BE2C (cell line): ENCODE data around the gene CFAP221.

Experiments used
- DNase-seq: peaks from one replicate; pipeline ENCODE4 v3.0.0-alpha.2; 2020
- H3K27me3 ChIP-seq: fragments of 250-450 bp; sonication (Bioruptor Pico); 2 replicates; pipeline ENCODE4 v1.5.1; 2020; ENCODE audit warnings: mild to moderate bottlenecking
- H3K36me3 ChIP-seq: fragments of 250-450 bp; sonication (Bioruptor Pico); 2 replicates; pipeline ENCODE4 v1.5.1; 2020; ENCODE audit warnings: mild to moderate bottlenecking
- H3K4me1 ChIP-seq: fragments of 250-450 bp; sonication (Bioruptor Pico); 2 replicates; pipeline ENCODE4 v1.5.1; 2020
- H3K4me3 ChIP-seq: 2 replicates; pipeline ENCODE4 v1.5.1; 2011; ENCODE audit warnings: low read depth, low read length
- H3K9me3 ChIP-seq: fragments of 250-450 bp; sonication (Bioruptor Pico); 2 replicates; pipeline ENCODE4 v1.5.1; 2020
- TF ChIP-seq, protein P1 (sequence below): IDR thresholded peaks from 2 replicates; pipeline ENCODE4 v1.5.1; 2012; ENCODE audit warnings: mild to moderate bottlenecking, low read depth, low read length

CFAP221 gene

DNA sequence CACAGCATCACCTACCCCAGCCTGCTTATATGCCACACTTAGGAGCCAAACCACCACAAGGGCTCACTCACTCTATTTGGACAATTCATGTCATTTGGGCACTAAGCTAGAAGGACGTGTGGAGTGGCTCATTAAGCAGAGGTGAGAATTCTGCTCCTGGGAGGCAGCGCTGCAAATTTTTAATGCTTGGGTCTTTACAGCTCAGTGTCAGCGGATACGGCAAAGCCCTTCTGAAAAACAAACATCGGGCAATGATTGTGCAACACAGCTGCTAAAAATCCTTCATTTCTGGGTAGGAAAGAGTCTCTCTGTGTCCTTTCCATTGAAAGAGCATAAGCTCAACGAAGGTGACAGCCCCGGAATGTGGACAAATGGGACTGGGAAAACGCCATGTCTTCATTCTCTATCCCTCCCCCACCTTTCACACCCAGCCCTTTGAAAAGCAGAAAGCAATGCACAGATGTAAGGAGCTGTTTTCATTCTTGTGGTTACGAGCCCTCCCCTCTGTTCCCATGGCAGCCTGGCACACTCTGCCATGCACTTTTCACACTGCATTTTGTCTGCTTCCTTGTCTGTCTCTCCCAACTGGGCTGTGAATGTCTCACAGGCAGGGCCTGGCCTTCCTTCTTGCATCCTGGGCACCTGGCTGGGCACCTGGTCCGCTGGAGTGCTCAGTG is 150.7 kb downstream of the CFAP221 start:
- Histone ChIP-seq H3K9me3 (no peaks in the 10 kb centered on the region), H3K27me3 (no peaks in the 10 kb centered on the region), H3K4me3 (no peak overlapping the region), H3K36me3 (no peaks in the 10 kb centered on the region), H3K4me1 (no peaks in the 10 kb centered on the region)
- DNase-seq = no peak
- TF ChIP-seq, protein P1, sequence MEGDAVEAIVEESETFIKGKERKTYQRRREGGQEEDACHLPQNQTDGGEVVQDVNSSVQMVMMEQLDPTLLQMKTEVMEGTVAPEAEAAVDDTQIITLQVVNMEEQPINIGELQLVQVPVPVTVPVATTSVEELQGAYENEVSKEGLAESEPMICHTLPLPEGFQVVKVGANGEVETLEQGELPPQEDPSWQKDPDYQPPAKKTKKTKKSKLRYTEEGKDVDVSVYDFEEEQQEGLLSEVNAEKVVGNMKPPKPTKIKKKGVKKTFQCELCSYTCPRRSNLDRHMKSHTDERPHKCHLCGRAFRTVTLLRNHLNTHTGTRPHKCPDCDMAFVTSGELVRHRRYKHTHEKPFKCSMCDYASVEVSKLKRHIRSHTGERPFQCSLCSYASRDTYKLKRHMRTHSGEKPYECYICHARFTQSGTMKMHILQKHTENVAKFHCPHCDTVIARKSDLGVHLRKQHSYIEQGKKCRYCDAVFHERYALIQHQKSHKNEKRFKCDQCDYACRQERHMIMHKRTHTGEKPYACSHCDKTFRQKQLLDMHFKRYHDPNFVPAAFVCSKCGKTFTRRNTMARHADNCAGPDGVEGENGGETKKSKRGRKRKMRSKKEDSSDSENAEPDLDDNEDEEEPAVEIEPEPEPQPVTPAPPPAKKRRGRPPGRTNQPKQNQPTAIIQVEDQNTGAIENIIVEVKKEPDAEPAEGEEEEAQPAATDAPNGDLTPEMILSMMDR = no peak

DNA sequence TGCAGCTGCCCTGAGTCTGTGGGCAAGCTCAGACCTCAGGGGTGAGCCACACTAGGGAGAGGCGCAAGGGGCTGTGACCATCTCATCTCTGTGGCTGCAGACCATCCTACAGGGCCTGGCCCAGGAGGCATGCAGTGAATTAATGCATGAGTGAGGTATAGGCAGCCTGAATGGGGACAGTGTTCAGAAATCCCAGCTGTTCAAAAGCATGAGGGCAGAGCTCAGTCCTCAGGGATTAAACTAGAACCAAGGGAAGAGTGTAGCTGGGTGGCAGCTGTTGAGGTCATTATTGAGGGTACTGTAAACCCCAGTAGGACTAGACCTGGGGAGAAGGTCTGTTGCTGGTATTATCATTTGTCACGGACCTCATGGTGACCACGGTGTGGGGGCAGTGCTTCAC is 151.8 kb downstream of the CFAP221 start:
- H3K36me3 ChIP-seq = no peaks in the 10 kb centered on the region
- H3K4me1 ChIP-seq = no peaks in the 10 kb centered on the region
- TF ChIP-seq, protein P1 = no peak
- H3K9me3 ChIP-seq = no peaks in the 10 kb centered on the region
- no peaks in the 10 kb centered on the region for H3K27me3 ChIP-seq
- H3K4me3 ChIP-seq = no peak overlapping the region
- DNase-seq = no peak

DNA sequence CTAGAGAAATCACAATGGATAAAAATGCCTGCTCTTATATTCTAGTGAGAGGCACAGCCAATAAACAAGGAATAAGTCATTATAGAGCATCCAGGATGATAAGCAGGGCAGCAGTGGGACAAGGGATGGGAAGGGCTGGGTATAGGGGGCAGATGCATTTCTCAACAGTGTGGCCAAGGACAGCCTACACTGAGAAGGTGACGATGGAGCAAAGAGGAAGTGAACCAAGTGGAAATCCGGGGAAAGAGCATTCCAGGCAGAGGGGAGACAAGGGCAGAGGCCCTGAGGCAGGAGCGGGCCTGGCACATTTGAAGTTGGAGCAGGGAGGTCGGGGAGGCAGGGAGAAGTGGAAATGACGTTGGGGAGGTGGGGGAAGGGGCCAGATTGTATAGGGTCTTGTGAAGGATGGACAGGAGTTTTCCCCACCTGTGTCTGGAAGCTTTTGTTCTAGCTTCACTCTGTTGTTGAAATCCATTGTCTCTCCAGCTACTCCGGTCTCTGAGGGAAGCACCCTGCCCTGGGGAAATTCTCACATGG is 152.3 kb downstream of the CFAP221 start:
- H3K36me3 ChIP-seq = no peaks in the 10 kb centered on the region
- no peak for DNase-seq
- TF ChIP-seq, protein P1 = no peak
- no peaks in the 10 kb centered on the region for H3K27me3 ChIP-seq
- no peak overlapping the region for H3K4me3 ChIP-seq
- no peaks in the 10 kb centered on the region for H3K9me3 ChIP-seq
- H3K4me1 ChIP-seq = no peaks in the 10 kb centered on the region

DNA sequence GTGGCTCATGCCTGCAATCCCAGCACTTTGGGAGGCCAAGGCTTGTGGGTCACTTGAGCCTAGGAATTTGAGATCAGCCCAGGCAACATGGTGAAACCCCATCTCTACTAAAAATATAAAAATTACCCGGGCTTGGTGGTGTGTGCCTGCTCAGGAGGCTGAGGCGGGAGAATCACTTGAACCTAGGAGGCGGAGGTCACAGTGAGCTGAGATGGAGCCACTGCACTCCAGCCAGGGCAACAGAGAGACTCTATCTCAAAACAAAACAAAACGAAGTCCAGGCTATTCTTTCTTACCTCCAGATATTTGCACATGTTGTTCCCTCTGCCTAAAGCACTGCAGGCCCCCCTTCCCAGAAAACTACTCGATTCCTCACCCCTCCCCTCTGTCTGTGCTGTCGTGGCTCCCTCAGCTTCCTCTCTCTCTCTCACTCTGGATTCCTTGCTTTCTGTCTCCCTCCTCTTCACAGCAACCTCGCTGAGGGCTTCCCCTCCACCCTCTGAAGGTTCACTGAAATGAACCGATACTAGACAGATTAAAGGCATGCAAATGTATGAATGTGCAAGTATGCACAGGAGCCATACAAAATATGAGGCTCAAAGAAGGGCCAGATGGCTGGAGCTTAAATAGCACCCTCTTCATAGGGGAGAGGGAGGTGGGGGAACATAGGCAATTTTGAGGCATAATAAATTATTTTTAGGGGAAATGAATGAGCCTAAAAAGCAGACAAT is 153.2 kb downstream of the CFAP221 start:
- no peak for DNase-seq
- TF ChIP-seq, protein P1 = no peak
- Histone ChIP-seq H3K4me3 (no peak overlapping the region), H3K27me3 (no peaks in the 10 kb centered on the region), H3K4me1 (no peaks in the 10 kb centered on the region), H3K36me3 (no peaks in the 10 kb centered on the region), H3K9me3 (no peaks in the 10 kb centered on the region)

DNA sequence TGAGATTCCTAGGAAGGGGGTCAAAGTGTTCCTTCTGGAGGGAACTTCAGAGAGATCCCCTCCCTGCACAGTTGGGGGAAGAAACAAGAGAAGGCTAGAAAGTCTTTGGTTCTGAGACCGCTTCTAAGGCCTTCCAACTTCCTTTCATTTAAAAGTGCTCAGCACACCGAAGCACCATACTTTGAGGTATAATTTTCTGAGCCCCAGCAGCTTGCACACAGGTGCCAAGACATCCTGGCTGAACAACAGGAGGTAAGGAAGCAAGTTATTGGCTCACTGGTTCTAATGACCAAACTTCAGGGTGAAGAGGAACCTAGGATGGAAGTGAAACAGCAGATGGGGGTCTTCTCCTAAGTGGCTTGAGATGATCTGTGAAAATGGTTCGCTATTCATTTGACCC is 154.0 kb downstream of the CFAP221 start:
- no peaks in the 10 kb centered on the region for H3K27me3 ChIP-seq
- TF ChIP-seq, protein P1 = no peak
- no peak overlapping the region for H3K4me3 ChIP-seq
- no peaks in the 10 kb centered on the region for H3K36me3 ChIP-seq
- no peaks in the 10 kb centered on the region for H3K4me1 ChIP-seq
- H3K9me3 ChIP-seq = no peaks in the 10 kb centered on the region
- no peak for DNase-seq
